ENCODE data around the gene MOXD1. TPM values are rescaled to one million over a fixed set of nuclear protein-coding genes. Genes with fewer than 3 reads are reported as not detected.

Gene MOXD1
- polyA plus RNA-seq, 1 donor from 2014 or later, result 14.7 TPM

DNA sequence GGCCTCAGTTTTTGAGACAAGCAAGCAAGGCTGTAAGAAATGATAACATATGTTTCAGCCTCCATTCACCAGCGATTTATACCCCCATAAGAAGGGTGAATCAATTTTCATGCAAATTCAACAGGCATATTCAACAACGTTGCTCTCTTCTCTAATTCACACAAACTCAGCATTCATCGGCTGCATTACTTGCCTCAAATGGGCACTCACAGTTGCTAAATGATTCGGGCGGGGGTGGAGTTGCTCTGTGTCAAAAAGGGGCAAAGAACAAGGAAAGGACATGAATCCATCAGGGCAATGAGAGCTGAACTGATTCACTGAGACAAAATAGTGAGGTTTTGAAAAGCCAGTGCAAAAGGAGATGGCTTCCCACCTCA is 9.0 kb downstream of the MOXD1 start:
- peak overlapping the region; percentile 67 for H3K27ac ChIP-seq (ENCODE audit: low read length)

DNA sequence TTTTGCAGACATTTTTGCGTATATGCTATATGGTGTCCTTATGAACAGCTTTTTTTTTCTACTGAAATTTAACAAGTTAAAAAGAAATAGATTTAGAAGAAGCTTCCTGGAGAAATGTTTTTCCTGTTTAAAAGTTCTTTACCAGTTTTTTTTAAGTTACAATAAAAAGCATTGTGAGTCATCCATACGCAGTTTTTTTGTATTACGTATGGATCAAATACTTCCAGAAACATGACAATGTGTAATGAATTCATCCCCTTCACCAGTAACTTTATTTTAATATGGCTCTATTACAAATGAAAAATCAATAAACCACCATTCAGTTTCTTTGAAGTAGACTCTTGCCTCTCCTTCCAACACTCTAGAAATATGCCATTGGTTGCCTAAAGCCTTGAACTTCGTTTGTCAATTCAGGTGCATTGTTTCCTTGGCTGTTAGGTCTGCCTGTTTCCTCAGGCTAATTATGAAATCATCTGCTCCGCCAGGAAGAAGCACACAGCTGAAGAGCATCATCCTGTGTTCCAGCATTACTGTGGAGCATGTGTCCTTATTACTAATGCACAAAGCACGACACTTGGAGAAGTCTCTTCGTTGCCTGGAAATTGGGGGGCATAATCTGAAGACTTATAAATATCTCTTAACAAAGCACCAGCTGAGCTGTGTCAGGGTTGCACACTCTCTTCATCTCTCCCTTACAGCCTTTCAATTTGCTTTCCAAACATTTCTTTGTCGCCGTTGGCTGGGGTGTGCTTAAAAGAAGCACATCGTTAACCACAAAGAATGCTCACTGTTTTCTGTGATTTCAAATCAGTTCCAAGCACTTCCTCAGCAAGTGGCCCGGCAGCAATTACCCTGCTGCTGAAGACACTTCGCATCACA is 9.6 kb downstream of the MOXD1 start:
- no peaks in the 10 kb centered on the region for H4K20me1 ChIP-seq (ENCODE audit: insufficient read depth)
- peak overlapping the region; percentile 56 for H3K4me3 ChIP-seq (ENCODE audit: low read length)
- no peaks in the 10 kb centered on the region for H3K9me2 ChIP-seq (ENCODE audit: insufficient read depth, low read length)
- H3K36me3 ChIP-seq (ENCODE audit: insufficient read depth, low read length), result no peaks in the 10 kb centered on the region
- peak overlapping the region; percentile 16 for H2AFZ ChIP-seq (ENCODE audit: low read depth, low read length)
- H3K9ac ChIP-seq (ENCODE audit: low read length), result peak overlapping the region; percentile 39
- TF ChIP-seq RAD21 (conservative IDR thresholded peaks at IDR 0.05), result no peak
- TF ChIP-seq, protein P1, sequence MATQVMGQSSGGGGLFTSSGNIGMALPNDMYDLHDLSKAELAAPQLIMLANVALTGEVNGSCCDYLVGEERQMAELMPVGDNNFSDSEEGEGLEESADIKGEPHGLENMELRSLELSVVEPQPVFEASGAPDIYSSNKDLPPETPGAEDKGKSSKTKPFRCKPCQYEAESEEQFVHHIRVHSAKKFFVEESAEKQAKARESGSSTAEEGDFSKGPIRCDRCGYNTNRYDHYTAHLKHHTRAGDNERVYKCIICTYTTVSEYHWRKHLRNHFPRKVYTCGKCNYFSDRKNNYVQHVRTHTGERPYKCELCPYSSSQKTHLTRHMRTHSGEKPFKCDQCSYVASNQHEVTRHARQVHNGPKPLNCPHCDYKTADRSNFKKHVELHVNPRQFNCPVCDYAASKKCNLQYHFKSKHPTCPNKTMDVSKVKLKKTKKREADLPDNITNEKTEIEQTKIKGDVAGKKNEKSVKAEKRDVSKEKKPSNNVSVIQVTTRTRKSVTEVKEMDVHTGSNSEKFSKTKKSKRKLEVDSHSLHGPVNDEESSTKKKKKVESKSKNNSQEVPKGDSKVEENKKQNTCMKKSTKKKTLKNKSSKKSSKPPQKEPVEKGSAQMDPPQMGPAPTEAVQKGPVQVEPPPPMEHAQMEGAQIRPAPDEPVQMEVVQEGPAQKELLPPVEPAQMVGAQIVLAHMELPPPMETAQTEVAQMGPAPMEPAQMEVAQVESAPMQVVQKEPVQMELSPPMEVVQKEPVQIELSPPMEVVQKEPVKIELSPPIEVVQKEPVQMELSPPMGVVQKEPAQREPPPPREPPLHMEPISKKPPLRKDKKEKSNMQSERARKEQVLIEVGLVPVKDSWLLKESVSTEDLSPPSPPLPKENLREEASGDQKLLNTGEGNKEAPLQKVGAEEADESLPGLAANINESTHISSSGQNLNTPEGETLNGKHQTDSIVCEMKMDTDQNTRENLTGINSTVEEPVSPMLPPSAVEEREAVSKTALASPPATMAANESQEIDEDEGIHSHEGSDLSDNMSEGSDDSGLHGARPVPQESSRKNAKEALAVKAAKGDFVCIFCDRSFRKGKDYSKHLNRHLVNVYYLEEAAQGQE (IDR thresholded peaks at IDR 0.05; ENCODE audit: borderline replicate concordance), result peak; percentile 64
- no peak for TF ChIP-seq TAF1 (IDR thresholded peaks at IDR 0.05; ENCODE audit: low read depth)
- no peak for TF ChIP-seq SMC3 (conservative IDR thresholded peaks at IDR 0.05; ENCODE audit: poor library complexity)
- TF ChIP-seq, protein P2, sequence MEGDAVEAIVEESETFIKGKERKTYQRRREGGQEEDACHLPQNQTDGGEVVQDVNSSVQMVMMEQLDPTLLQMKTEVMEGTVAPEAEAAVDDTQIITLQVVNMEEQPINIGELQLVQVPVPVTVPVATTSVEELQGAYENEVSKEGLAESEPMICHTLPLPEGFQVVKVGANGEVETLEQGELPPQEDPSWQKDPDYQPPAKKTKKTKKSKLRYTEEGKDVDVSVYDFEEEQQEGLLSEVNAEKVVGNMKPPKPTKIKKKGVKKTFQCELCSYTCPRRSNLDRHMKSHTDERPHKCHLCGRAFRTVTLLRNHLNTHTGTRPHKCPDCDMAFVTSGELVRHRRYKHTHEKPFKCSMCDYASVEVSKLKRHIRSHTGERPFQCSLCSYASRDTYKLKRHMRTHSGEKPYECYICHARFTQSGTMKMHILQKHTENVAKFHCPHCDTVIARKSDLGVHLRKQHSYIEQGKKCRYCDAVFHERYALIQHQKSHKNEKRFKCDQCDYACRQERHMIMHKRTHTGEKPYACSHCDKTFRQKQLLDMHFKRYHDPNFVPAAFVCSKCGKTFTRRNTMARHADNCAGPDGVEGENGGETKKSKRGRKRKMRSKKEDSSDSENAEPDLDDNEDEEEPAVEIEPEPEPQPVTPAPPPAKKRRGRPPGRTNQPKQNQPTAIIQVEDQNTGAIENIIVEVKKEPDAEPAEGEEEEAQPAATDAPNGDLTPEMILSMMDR (IDR thresholded peaks at IDR 0.05; ENCODE audit: poor library complexity, severe bottlenecking), result no peak
- no peak for TF ChIP-seq EZH2 (IDR thresholded peaks at IDR 0.05; ENCODE audit: borderline replicate concordance, insufficient read depth, low read length, poor library complexity, severe bottlenecking)
- peak; percentile 37 for TF ChIP-seq POLR2AphosphoS5 (IDR thresholded peaks at IDR 0.05)
- no peaks in the 10 kb centered on the region for H3K79me2 ChIP-seq (replicated peaks; ENCODE audit: insufficient read depth, low read length)
- H3K4me2 ChIP-seq (ENCODE audit: low read length), result peak overlapping the region; percentile 0
- H3K9me3 ChIP-seq (ENCODE audit: low read length), result no peaks in the 10 kb centered on the region
- peak overlapping the region; percentile 67 for H3K27ac ChIP-seq (ENCODE audit: low read length)
- H3F3A ChIP-seq (ENCODE audit: insufficient read depth, low read length, poor library complexity, severe bottlenecking), result no peaks in the 10 kb centered on the region
- no peaks in the 10 kb centered on the region for H3K27me3 ChIP-seq (ENCODE audit: insufficient read depth, low read depth, low read length)

More for the DNA sequence above, 9.0 kb downstream of the MOXD1 start:
- Histone ChIP-seq H4K20me1 (ENCODE audit: insufficient read depth) (no peaks in the 10 kb centered on the region), H3K9ac (ENCODE audit: low read length) (peak overlapping the region; percentile 39), H3K9me3 (ENCODE audit: low read length) (no peaks in the 10 kb centered on the region), H3F3A (ENCODE audit: insufficient read depth, low read length, poor library complexity, severe bottlenecking) (no peaks in the 10 kb centered on the region), H3K4me2 (ENCODE audit: low read length) (peak overlapping the region; percentile 0), H3K79me2 (replicated peaks; ENCODE audit: insufficient read depth, low read length) (no peaks in the 10 kb centered on the region), H3K27me3 (ENCODE audit: insufficient read depth, low read depth, low read length) (no peaks in the 10 kb centered on the region), H3K9me2 (ENCODE audit: insufficient read depth, low read length) (no peaks in the 10 kb centered on the region), H3K4me3 (ENCODE audit: low read length) (peak overlapping the region; percentile 56), H2AFZ (ENCODE audit: low read depth, low read length) (peak overlapping the region; percentile 16), H3K36me3 (ENCODE audit: insufficient read depth, low read length) (no peaks in the 10 kb centered on the region)
- TF ChIP-seq SMC3 (conservative IDR thresholded peaks at IDR 0.05; ENCODE audit: poor library complexity), result no peak
- peak; percentile 20 for TF ChIP-seq EP300 (conservative IDR thresholded peaks at IDR 0.05; ENCODE audit: poor library complexity, severe bottlenecking)
